NT2/D1 (cell line): ENCODE results near the gene PLCH1.

ENCODE experiments used
- SUZ12 ChIP-seq: IDR thresholded peaks from 2 replicates; pipeline ENCODE4 v1.6.1; 2011; ENCODE audit not compliant: insufficient read length, insufficient read depth; ENCODE audit errors: extremely low read depth
- YY1 ChIP-seq: IDR thresholded peaks from 2 replicates; pipeline ENCODE4 v1.6.1; 2011; ENCODE audit not compliant: insufficient read length, insufficient read depth
- ZNF274 ChIP-seq: IDR thresholded peaks from 2 replicates; pipeline ENCODE4 v1.6.1; 2011; ENCODE audit warnings: mild to moderate bottlenecking, low read depth, low read length

DNA sequence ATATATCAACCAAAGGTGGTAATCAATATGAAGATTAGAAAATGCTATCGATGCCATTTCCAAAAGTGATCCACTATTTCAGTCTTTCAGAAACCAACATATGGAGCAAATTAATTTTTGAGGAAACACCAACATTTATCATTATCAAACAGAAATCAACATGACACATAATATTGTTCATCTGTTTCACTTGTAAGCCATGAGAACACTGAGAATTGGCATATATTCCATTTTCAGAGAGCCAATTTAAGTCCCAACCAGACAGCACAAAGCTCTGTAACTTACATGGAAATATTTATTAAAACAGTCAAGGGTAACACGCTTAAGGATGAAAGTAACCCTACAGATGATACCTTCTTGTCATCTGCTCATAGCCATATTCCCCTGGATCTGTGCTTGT, 413.8 kb downstream of the PLCH1 start:
- TF ChIP-seq SUZ12: no peak
- TF ChIP-seq ZNF274: no peak
- no peak for TF ChIP-seq YY1
